Measurements from ENCODE around the gene LARP4B.

The LARP4B gene

GRCh38 chr10:860519-860918, 71.0 kb downstream of the LARP4B start:
- no peak for DNase-seq

GRCh38 chr10:856416-857157, 74.9 kb downstream of the LARP4B start:
- DNase-seq = no peak

GRCh38 chr10:855671-856070, 75.8 kb downstream of the LARP4B start:
- no peak for DNase-seq

GRCh38 chr10:855079-855478, 76.4 kb downstream of the LARP4B start:
- no peak for DNase-seq

- DNase-seq = no peak
Measured at GRCh38 chr10:853017-853416, 78.5 kb downstream of the LARP4B start.

GRCh38 chr10:852386-852785, 79.1 kb downstream of the LARP4B start:
- DNase-seq = no peak

- DNase-seq = no peak
Measured at GRCh38 chr10:851901-852300, 79.6 kb downstream of the LARP4B start.

- DNase-seq = no peak
Measured at GRCh38 chr10:850093-850492, 81.4 kb downstream of the LARP4B start.

GRCh38 chr10:847868-848267, 83.6 kb downstream of the LARP4B start:
- no peak for DNase-seq

- no peak for DNase-seq
Measured at GRCh38 chr10:846126-846685, 85.3 kb downstream of the LARP4B start.

GRCh38 chr10:845526-845925, 86.0 kb downstream of the LARP4B start:
- DNase-seq = no peak

- DNase-seq = no peak
Measured at GRCh38 chr10:844552-844951, 87.0 kb downstream of the LARP4B start.

- no peak for DNase-seq
Measured at GRCh38 chr10:843703-844102, 87.8 kb downstream of the LARP4B start.

GRCh38 chr10:842795-843194, 88.7 kb downstream of the LARP4B start:
- no peak for DNase-seq

GRCh38 chr10:841535-841934, 90.0 kb downstream of the LARP4B start:
- DNase-seq = no peak

GRCh38 chr10:839550-840205, 91.8 kb downstream of the LARP4B start:
- no peak for DNase-seq

GRCh38 chr10:836782-837181, 94.7 kb downstream of the LARP4B start:
- DNase-seq = no peak

- no peak for DNase-seq
Measured at GRCh38 chr10:834493-834892, 97.0 kb downstream of the LARP4B start.

GRCh38 chr10:829241-829640, 102.3 kb downstream of the LARP4B start:
- no peak for DNase-seq

GRCh38 chr10:828191-828590, 103.3 kb downstream of the LARP4B start:
- no peak for DNase-seq

GRCh38 chr10:824946-825345, 106.6 kb downstream of the LARP4B start:
- no peak for DNase-seq

GRCh38 chr10:824497-824896, 107.0 kb downstream of the LARP4B start:
- DNase-seq = no peak

- no peak for DNase-seq
Measured at GRCh38 chr10:822661-823367, 108.7 kb downstream of the LARP4B start.

GRCh38 chr10:822197-822596, 109.3 kb downstream of the LARP4B start:
- no peak for DNase-seq

All from NCI-H2107 (cell line).